ENCODE results near the gene FRMD4A.

The FRMD4A gene

GRCh38 chr10:13987446-13987845 lies 343.3 kb downstream of the FRMD4A start:
- TF ChIP-seq POLR2A (IDR thresholded peaks at IDR 0.05; ENCODE audit: extremely low read depth, insufficient read length) (no peak), CTCF (IDR thresholded peaks at IDR 0.05; ENCODE audit: low read depth, low read length) (no peak), MYC (IDR thresholded peaks at IDR 0.05; ENCODE audit: low read depth, low read length) (no peak)
- TF ChIP-seq, protein P1, sequence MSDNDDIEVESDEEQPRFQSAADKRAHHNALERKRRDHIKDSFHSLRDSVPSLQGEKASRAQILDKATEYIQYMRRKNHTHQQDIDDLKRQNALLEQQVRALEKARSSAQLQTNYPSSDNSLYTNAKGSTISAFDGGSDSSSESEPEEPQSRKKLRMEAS (IDR thresholded peaks at IDR 0.05; ENCODE audit: low read depth, low read length) = no peak
- no peak overlapping the region for H3K4me3 ChIP-seq (ENCODE audit: low read depth, low read length)
- peak; percentile 1 for DNase-seq (ENCODE audit: low read depth)

- TF ChIP-seq, protein P1 (IDR thresholded peaks at IDR 0.05; ENCODE audit: low read depth, low read length) = no peak
- TF ChIP-seq POLR2A (IDR thresholded peaks at IDR 0.05; ENCODE audit: extremely low read depth, insufficient read length) = no peak
- TF ChIP-seq MYC (IDR thresholded peaks at IDR 0.05; ENCODE audit: low read depth, low read length) = no peak
- no peak for TF ChIP-seq CTCF (IDR thresholded peaks at IDR 0.05; ENCODE audit: low read depth, low read length)
- DNase-seq (ENCODE audit: low read depth) = no peak
- H3K4me3 ChIP-seq (ENCODE audit: low read depth, low read length) = no peak overlapping the region
Observed at GRCh38 chr10:13984647-13985155, 346.0 kb downstream of the FRMD4A start.

DNA sequence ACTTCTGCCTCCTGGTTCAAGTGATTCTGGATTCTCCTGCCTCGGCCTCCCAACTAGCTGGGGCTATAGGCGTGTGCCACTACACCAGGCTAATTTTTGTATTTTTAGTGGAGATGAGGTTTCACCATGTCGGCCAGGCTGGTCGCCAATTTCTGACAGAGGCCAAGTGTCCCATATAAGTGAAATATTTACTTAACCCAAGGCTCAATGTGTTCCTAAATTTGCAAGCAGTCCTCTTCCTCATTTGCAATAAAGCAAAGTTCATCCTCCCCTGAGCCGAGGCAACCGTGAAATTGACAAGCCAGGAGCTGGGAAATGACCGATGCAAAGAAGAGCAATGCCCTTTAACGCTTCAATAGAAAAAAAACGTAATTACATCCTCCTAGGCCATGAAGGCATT lies 347.7 kb downstream of the FRMD4A start:
- no peak for DNase-seq (ENCODE audit: low read depth)
- TF ChIP-seq POLR2A (IDR thresholded peaks at IDR 0.05; ENCODE audit: extremely low read depth, insufficient read length) = no peak
- no peak for TF ChIP-seq CTCF (IDR thresholded peaks at IDR 0.05; ENCODE audit: low read depth, low read length)
- no peak for TF ChIP-seq MYC (IDR thresholded peaks at IDR 0.05; ENCODE audit: low read depth, low read length)
- TF ChIP-seq, protein P1 (IDR thresholded peaks at IDR 0.05; ENCODE audit: low read depth, low read length) = no peak
- no peak overlapping the region for H3K4me3 ChIP-seq (ENCODE audit: low read depth, low read length)

GRCh38 chr10:13978533-13979115 lies 352.1 kb downstream of the FRMD4A start:
- no peak overlapping the region for H3K4me3 ChIP-seq (ENCODE audit: low read depth, low read length)
- no peak for DNase-seq (ENCODE audit: low read depth)
- TF ChIP-seq MYC (IDR thresholded peaks at IDR 0.05; ENCODE audit: low read depth, low read length) (no peak), CTCF (IDR thresholded peaks at IDR 0.05; ENCODE audit: low read depth, low read length) (no peak), POLR2A (IDR thresholded peaks at IDR 0.05; ENCODE audit: extremely low read depth, insufficient read length) (no peak)
- TF ChIP-seq, protein P1 (IDR thresholded peaks at IDR 0.05; ENCODE audit: low read depth, low read length) = no peak

GRCh38 chr10:13977861-13978532 lies 352.7 kb downstream of the FRMD4A start:
- no peak overlapping the region for H3K4me3 ChIP-seq (ENCODE audit: low read depth, low read length)
- TF ChIP-seq MYC (IDR thresholded peaks at IDR 0.05; ENCODE audit: low read depth, low read length) (no peak), POLR2A (IDR thresholded peaks at IDR 0.05; ENCODE audit: extremely low read depth, insufficient read length) (no peak), CTCF (IDR thresholded peaks at IDR 0.05; ENCODE audit: low read depth, low read length) (no peak)
- TF ChIP-seq, protein P1 (IDR thresholded peaks at IDR 0.05; ENCODE audit: low read depth, low read length) = no peak

More at GRCh38 chr10:13977861-13978532, 352.7 kb downstream of the FRMD4A start:
- DNase-seq (ENCODE audit: low read depth) = no peak

Data from NB4 (cell line).